Middle frontal gyrus (tissue), 1 donor: ENCODE data around the gene DEFB113.
"Not testable (repeated sequence)": the region's sequence is repeated elsewhere in the genome, so short reads cannot be mapped to it uniquely, and the experiment has no call there.

ENCODE experiments used
- DNase-seq: peaks from one replicate; pipeline ENCODE4 v3.0.0-alpha.2; 2015; ENCODE audit warnings: low spot score; ENCODE audit errors: extremely low spot score

Gene DEFB113

GRCh38 chr6:49969605-49970004 is at the start of gene DEFB113:
Gene DEFB113 (minus strand): TSS chr6:49969625. CDS start chr6:49969625, 0 bp downstream.
- DNase-seq: no peak

DNA sequence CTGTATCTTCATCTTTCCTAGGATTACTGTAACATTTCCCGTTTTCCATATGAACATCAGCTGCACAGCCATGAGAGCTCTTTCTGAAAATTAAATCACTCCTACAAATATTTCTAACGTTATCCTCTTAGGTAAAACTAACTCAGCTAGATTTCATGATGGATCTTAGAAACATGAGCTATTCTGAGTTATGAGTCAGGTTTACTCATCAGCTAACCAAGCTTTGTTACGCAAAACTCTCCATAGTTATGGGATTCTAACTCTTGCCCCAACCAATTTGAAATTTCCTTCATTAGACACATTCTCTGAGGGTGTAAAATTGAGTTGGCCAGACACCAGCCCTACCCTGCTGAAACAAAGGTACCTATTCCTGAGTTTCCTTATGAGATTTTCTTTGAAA is 38.4 kb upstream of the DEFB113 start:
- no peak for DNase-seq

- no peak for DNase-seq
Observed at GRCh38 chr6:50003139-50003538, 33.7 kb upstream of the DEFB113 start.

- no peak for DNase-seq
Observed at GRCh38 chr6:49995278-49995677, 25.9 kb upstream of the DEFB113 start.

GRCh38 chr6:49988900-49989299 is 19.5 kb upstream of the DEFB113 start:
- DNase-seq: no peak

DNA sequence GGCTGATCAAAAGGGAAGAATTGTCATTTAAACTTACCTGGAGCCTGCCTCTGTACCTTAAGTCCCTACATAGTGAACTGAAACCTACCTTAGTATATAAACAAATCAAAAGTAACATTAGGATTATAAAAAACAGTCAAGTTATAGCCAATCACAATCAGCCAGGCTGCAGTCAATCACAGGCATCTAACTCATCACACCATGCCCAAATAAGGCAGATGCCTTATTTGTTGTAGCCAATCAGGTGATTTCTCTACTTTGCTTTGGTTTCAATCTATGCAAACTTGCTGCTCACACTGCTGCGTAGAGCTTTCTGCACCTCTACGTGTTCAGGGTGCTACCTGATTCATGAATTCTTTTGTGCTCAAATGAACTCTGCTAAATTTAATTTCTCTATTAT is 18.3 kb upstream of the DEFB113 start:
- no peak for DNase-seq

DNA sequence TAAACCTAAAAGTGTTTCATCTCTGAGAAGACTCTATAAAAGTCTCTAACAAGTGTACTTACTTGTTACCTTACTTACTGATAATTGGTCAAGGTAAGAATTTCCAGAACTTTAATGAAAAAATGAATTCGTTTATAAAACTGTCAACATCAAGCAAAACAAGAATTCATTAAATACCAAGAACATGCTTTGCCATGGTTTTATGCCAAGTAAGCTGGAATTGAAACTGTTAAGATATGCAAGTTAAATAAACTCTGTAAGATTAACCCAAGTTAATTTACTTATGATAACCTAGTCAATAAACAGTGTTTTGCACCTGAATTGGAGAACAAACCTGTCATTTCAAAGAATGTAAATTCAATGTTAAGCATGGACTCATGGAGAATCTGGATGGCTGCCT is 17.1 kb upstream of the DEFB113 start:
- no peak for DNase-seq

GRCh38 chr6:49982046-49982445 is 12.6 kb upstream of the DEFB113 start:
- no peak for DNase-seq

DNA sequence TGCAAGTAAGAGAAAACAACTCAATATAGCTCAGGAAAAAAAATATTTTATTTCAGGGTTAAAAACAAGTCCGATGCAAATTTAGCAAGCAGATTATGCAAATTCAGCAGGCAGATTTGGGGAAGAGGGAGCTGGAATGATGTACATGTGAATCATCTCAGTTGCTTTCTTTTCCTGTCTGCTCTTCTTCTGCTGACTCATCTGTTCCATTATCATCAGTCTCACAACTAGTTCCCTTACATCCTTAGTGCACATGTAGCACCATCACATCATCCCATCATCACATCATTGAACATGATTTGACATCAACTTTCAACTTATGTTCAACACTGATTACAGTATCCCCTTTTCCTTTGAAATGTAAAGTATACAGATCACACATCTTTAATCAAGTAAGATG is 11.5 kb upstream of the DEFB113 start:
- no peak for DNase-seq

GRCh38 chr6:49979584-49979983 is 10.2 kb upstream of the DEFB113 start:
- no peak for DNase-seq

- DNase-seq: no peak
Observed at GRCh38 chr6:49978332-49979226, 9.2 kb upstream of the DEFB113 start.

DNA sequence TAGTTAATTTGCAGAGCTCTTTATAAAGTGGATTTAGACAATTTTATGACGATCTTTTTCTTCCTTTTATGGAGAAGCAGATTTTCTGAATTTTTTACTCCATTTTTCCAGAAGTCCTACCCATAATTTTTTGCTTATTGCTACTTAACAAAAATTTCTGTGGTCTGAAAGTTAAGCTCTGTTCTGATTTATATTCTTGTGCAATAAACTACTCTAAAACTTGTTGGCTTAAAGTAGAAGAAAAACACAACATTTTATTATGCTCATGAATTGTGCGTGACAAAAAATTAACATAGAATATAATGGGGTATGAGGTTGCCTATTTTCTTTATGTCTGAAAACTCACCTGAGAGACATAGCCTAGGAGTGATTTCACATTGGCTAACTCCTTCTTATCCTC is 2.6 kb downstream of the DEFB113 start:
- DNase-seq: no peak

DNA sequence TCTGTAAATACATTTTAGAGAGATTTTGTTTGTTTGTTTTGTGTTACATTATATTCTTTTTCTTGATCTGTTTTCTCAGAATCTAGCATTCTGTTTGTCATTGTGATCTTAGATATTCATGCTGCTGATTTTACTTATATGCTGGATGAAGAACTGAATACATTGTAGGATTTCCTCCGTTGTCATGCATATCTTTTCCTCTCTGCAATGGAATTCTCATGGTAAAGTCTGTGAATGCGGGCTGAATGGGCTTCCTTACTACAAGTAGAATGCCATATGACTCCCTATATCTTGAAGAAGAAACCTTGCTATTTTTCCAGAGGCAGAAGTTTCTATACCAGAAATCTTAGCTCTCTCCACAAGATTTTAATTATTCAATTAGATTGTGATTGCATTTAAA is 3.1 kb downstream of the DEFB113 start:
- no peak for DNase-seq

GRCh38 chr6:49964064-49964463 is 5.4 kb downstream of the DEFB113 start, which contains the start of gene DEFB114:
Gene DEFB114 (minus strand): TSS chr6:49964164. CDS start chr6:49964105, 59 bp downstream.
- DNase-seq: no peak

DNA sequence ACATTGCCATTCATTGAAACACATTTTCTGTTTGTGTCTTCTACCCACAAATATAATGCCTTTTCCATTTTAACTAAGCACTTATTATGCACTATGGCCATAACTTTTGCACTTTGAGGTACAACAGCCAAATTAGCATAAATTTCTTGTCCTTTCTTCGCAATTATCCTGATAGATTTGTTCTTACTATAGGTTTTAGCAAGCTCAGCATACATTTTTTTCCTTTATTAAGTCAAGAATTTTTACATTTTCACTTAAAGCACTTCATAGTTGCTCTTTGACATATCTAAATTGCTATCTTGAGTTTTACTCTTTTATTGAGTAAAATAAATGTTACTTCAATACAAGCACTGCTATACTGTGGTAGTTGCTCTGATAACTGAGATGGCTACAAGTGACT is 11.2 kb downstream of the DEFB113 start:
- DNase-seq: no peak

- DNase-seq: no peak
Observed at GRCh38 chr6:49955847-49956246, 13.6 kb downstream of the DEFB113 start.

- no peak for DNase-seq
Observed at GRCh38 chr6:49951926-49952325, 17.5 kb downstream of the DEFB113 start.

- no peak for DNase-seq
Observed at GRCh38 chr6:49950415-49950751, 19.0 kb downstream of the DEFB113 start.

- DNase-seq: no peak
Observed at GRCh38 chr6:49949062-49949461, 20.4 kb downstream of the DEFB113 start.

GRCh38 chr6:49946835-49947234 is 22.6 kb downstream of the DEFB113 start:
- no peak for DNase-seq

DNA sequence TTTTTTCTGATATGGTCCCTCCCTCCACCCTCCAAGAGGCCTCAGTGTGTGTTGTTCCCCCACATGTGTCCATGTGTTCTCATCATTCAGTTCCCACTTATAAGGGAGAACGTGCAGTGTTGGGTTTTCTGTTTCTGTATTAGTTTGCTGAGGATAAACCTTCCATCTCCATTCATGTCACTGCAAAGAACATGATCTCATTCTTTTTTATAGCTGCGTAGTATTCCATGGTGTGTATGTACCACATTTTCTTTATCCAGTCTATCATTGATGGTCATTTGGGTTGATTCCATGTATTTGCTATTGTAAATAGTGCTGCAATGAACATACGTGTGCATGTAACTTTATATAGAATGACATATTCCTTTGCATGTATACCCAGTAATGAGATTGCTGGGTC is 25.4 kb downstream of the DEFB113 start:
- DNase-seq: not testable (repeated sequence)

DNA sequence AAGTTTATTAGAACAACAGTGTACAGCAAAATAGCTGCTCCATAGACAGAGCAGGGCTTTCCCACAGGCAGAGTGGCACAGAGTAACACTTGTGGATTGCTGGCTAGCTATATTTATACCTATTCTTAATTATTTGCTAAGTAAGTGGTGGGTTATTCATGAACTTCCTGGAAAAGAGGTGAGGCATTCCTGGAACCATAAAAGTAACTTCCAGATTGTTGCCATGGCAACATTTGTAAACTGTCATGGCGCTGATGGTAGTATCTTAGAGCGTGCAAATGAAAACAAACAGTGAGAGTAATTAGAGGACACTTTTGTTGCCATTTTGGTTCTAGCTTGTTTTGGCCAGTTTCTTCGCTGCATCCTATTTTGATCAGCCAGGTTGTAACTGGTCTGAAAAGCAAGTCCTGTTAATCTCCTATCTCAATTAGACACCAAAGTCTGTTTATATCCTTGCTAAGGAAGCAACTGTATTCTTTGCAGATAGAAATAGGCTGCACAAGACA is 29.4 kb downstream of the DEFB113 start:
- no peak for DNase-seq

- DNase-seq: no peak
Observed at GRCh38 chr6:49937811-49938210, 31.6 kb downstream of the DEFB113 start.
